ENCODE results near the gene RSPO4. TPM values are rescaled to one million over a fixed set of nuclear protein-coding genes. Genes with fewer than 3 reads are reported as not detected.

The RSPO4 gene
- total RNA-seq = not detected in 2 replicates

GRCh38 chr20:1001911-1002681 lies at the start of gene RSPO4:
TSS of gene RSPO4 (minus strand) at chr20:1002311. CDS start at chr20:1002164, 147 bp downstream.

DNA sequence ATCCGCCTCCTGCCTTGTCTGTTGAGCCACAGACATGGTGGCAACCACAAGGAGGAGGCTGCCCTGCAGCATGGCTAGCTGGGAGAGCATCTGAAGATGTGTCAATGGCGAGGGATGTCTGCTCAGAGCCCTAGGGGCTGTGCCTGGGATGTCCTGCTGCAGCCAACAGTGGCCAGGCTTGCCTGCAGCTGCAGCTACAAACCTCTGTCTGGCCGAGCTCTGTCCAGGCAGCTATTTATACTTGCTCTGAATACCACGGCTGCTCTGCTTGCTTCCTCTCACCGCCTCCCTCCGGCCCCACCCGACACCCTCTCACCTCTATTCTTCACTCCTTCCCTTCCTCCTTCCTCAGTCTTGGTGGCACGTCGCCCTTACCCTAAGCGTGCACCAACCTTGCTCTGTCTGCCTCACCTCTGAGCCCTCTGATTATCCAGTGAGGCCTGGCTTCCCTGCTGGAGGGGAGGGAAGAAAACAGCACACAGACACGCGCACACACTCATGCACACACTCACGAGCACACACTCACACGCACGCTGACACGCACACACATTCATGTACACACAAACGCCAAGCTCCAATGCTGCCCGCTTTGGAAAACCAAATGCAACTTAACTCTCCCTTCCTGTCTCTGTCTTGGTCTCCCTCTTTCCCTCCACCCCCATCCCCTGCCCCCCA lies 85.8 kb downstream of the RSPO4 start, which contains the start of gene ANGPT4:
TSS of gene ANGPT4 (minus strand) at position 210 of the 675 bp plus-strand sequence. CDS start at position 90, 120 bp downstream.

Other genes starting within 250 kb of the RSPO4 start
- 0.96 and 1.3 TPM in 2 replicates for gene SLC52A3, start 233.8 kb downstream of the RSPO4 start, total RNA-seq
- 10.1 and 15.8 TPM in 2 replicates for gene FAM110A, start 168.6 kb downstream of the RSPO4 start, total RNA-seq
- not detected in 2 replicates for gene ANGPT4, start 86.0 kb downstream of the RSPO4 start, total RNA-seq
- gene PSMF1, start 116.3 kb upstream of the RSPO4 start, total RNA-seq = 20.7 and 25.8 TPM in 2 replicates
- 2.4 TPM in 1 of 2 replicates, not detected in the other for gene TMEM74B, start 182.7 kb upstream of the RSPO4 start, total RNA-seq
- gene C20orf202, start 201.1 kb upstream of the RSPO4 start, total RNA-seq = not detected in 2 replicates
- gene RAD21L1, start 223.7 kb upstream of the RSPO4 start, total RNA-seq = not detected in 2 replicates